CD4-positive, alpha-beta T cell treated with Interleukin-12 subunit alpha and Interleukin-12 subunit beta, for 1 hour (primary cell): ENCODE data around the gene NEK7.

Experiments used
- DNase-seq: peaks from one replicate; pipeline ENCODE4 v3.0.0-alpha.2; 2020

NEK7 gene

GRCh38 chr1:198264282-198264681 lies 107.5 kb downstream of the NEK7 start:
- DNase-seq, result no peak

GRCh38 chr1:198265073-198265661 lies 108.4 kb downstream of the NEK7 start:
- no peak for DNase-seq

GRCh38 chr1:198267056-198267455 lies 110.3 kb downstream of the NEK7 start:
- no peak for DNase-seq

GRCh38 chr1:198267921-198268320 lies 111.1 kb downstream of the NEK7 start:
- no peak for DNase-seq

GRCh38 chr1:198268784-198269645 lies 112.2 kb downstream of the NEK7 start:
- DNase-seq, result no peak

GRCh38 chr1:198269646-198269940 lies 112.8 kb downstream of the NEK7 start:
- DNase-seq, result no peak

GRCh38 chr1:198270273-198270828 lies 113.6 kb downstream of the NEK7 start:
- DNase-seq, result no peak

GRCh38 chr1:198271467-198271866 lies 114.7 kb downstream of the NEK7 start:
- DNase-seq, result no peak

GRCh38 chr1:198272492-198272891 lies 115.7 kb downstream of the NEK7 start:
- DNase-seq, result no peak

- DNase-seq, result no peak
Observed at GRCh38 chr1:198273748-198274295, 117.0 kb downstream of the NEK7 start.

- no peak for DNase-seq
Observed at GRCh38 chr1:198275597-198275996, 118.8 kb downstream of the NEK7 start.

GRCh38 chr1:198276241-198276640 lies 119.4 kb downstream of the NEK7 start:
- no peak for DNase-seq

- DNase-seq, result no peak
Observed at GRCh38 chr1:198278943-198279342, 122.1 kb downstream of the NEK7 start.

- no peak for DNase-seq
Observed at GRCh38 chr1:198280080-198280479, 123.3 kb downstream of the NEK7 start.

GRCh38 chr1:198281911-198282310 lies 125.1 kb downstream of the NEK7 start:
- DNase-seq, result no peak

- no peak for DNase-seq
Observed at GRCh38 chr1:198283222-198283621, 126.4 kb downstream of the NEK7 start.

- DNase-seq, result no peak
Observed at GRCh38 chr1:198287916-198288315, 131.1 kb downstream of the NEK7 start.

- DNase-seq, result no peak
Observed at GRCh38 chr1:198290089-198290683, 133.4 kb downstream of the NEK7 start.

GRCh38 chr1:198291036-198291435 lies 134.2 kb downstream of the NEK7 start:
- DNase-seq, result no peak

- no peak for DNase-seq
Observed at GRCh38 chr1:198291924-198292323, 135.1 kb downstream of the NEK7 start.

- DNase-seq, result no peak
Observed at GRCh38 chr1:198295225-198295624, 138.4 kb downstream of the NEK7 start.

- DNase-seq, result no peak
Observed at GRCh38 chr1:198295971-198296370, 139.2 kb downstream of the NEK7 start.

GRCh38 chr1:198297281-198297680 lies 140.5 kb downstream of the NEK7 start:
- no peak for DNase-seq

GRCh38 chr1:198298640-198299039 lies 141.8 kb downstream of the NEK7 start:
- no peak for DNase-seq
